Brain pericyte (primary cell): ENCODE measurements around the gene PARD6G.
A peak's percentile ranks its signal among the peaks of the same experiment; 100 is the strongest.

Experiments used
- DNase-seq: peaks from one replicate; pipeline ENCODE4 v3.0.0-alpha.2; 2012; ENCODE audit warnings: low read depth, low spot score

PARD6G gene

DNA sequence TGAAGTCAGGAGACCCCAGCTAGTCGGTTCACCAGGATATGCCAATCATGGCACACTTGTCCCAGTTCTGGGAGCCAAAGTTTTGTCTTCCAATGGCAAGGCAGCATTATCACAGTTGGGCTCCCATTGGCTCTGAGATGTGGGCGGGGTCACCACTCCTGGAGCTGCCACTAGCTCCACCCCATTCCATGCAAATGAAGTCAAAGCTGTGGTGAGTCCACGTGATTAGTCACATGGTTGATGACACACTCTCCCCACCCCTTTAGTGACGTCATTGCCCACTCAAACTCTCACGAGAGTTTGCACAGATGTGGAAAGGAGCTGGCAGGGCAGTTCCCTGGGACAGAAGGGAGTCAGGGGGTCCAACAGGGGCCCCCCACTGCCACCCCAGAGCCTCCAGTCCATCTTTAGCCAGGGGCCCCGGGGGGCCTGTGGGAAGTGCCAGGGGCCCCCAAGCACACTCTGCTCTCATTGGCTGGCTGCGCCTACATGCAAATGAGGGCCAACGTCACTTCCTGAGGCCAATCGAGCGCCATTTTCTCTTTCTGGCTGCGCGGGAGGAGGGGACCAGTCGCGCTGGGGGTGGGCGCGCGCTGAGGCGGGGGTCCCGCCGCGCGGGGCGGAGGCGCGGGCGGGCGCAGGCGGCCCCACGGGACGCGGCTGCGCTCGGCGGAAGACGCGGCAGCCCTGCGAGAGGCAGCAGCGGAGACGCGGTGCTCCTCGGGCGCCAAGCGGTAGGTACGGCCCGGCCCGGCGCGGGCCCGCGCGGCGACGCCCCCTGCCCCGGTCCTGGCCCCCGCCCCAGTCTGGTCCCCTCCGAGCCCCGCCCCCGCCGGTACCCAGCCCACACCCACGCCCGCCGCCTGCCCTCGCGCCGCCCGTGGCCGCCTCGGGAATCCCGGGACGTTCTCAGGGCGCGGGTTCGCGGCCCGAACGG lies 138.3 kb downstream of the PARD6G start, which contains the start of gene ADNP2:
Gene ADNP2 (plus strand): TSS at position 524 of the 937 bp plus-strand sequence. CDS start 8,281 bp downstream, outside the sequence.
- peak; percentile 82 for DNase-seq

DNA sequence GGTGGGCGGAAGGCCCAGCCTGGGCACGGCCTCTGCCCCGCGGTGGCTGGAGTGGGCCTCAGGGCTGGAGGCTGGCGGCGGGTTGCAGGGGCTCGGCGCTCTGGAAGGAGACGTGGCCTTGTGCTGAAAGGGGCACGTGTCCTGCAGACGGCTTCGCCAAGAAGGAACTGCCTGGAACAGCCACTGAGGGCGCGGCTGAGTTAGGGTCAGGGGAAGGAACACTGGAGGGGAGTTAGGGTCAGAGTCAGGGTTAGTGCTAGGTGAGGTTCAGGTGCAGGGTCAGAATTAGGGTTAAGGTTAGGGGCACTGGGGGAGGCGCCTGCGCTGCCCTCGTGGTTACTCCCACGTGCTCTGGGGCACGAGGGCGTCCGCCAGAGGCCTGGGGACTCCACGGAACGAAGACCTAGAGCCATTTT lies 139.2 kb downstream of the PARD6G start:
- DNase-seq: no peak

DNA sequence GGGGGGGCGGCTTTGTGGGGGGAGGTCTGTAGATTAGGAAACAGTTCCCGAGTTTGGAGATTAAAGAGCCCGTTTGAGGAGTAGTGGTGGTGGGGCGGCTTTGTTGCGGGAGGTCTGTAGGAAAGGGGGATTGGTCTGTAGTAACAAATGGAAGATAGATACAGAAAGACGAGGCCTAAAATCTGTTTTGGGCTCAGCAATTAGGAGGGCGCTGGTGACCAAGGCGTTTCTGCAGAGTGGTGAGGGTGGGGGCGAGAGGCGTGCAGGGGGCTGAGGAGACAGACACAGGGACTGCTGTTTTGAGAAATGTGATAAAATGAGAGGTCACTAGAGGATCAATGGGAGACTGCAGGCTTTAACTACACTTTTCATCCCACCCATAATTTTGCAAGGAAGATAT lies 139.9 kb downstream of the PARD6G start:
- no peak for DNase-seq
